NB4 (cell line): Measurements from ENCODE around the gene TMEM125.

ENCODE experiments used
- DNase-seq: peaks from one replicate; pipeline ENCODE4 v3.0.0; 2010; ENCODE audit warnings: low read depth
- H3K4me3 ChIP-seq: one replicate; pipeline ENCODE4 v1.5.1; 2011; ENCODE audit warnings: mild to moderate bottlenecking, low read depth, low read length, moderate library complexity
- CTCF ChIP-seq: IDR thresholded peaks from one replicate; pipeline ENCODE4 v1.5.1; 2012; ENCODE audit warnings: low read depth, low read length
- MYC ChIP-seq: IDR thresholded peaks from 2 replicates; pipeline ENCODE4 v1.6.1; 2011; ENCODE audit warnings: low read depth, low read length
- POLR2A ChIP-seq: IDR thresholded peaks from 2 replicates; pipeline ENCODE4 v1.6.1; 2011; ENCODE audit warnings: mild to moderate bottlenecking; ENCODE audit not compliant: insufficient read length; ENCODE audit errors: extremely low read depth
- TF ChIP-seq, protein P1 (sequence below): IDR thresholded peaks from 2 replicates; pipeline ENCODE4 v1.6.1; 2011; ENCODE audit warnings: low read depth, low read length

The TMEM125 gene

DNA sequence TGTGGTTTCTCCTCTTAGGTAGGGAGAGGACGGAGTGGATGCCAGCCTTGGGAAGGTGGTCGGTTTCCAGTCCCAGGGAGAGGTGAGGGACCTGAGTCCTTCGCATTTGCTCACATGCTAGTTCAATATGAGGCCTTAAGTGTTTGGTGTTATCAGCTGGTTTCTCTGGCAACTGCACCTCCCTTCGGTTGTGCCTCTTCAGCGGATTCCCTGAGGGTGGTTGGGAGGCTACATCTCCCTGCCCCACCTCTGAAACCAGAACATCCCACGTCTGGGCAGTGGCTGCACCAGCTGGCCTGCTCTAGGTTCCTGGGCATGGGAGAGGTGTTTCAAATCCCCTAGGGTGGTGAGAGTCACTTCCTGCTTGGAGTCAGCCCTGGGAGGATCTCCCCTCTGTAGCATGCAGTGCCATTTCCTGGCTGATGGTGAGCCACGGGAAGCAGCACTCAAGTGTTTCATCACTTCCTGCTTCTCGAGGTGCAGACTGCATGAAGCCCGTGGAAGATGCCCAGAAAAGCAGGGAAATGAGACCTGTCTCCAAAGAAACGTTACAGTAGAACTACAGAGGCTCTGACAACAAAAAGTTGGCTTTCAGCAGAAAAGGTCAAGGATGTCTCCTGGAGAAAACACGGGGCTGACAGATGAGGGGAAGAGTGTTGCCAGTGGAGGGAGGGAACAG, 4.5 kb downstream of the TMEM125 start:
- no peak overlapping the region for H3K4me3 ChIP-seq
- TF ChIP-seq, protein P1, sequence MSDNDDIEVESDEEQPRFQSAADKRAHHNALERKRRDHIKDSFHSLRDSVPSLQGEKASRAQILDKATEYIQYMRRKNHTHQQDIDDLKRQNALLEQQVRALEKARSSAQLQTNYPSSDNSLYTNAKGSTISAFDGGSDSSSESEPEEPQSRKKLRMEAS = peak; percentile 62
- TF ChIP-seq POLR2A = no peak
- no peak for TF ChIP-seq CTCF
- TF ChIP-seq MYC = peak; percentile 58; the same call in 1 of the 2 replicates
- peak; percentile 92 for DNase-seq

DNA sequence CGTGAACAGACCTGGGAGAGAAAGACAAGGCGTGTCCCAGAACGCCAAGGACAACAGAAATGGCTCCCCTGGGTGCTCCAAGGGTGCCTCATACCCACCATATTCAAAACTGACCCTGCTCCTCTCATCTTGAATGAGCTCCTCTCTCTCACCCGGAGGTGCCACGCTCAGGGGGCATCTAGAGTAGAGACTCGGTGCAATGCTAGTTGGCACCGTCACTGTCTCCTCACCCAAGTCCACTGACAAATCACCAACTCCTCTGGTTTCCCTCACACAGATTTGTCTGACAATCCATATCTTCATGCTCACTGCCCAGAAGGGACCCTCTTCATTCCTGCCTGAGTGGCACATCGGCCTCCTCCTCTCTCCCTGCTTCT, 5.0 kb downstream of the TMEM125 start:
- TF ChIP-seq CTCF (no peak), POLR2A (no peak), MYC (no peak)
- TF ChIP-seq, protein P1 = no peak
- no peak for DNase-seq
- no peak overlapping the region for H3K4me3 ChIP-seq

- DNase-seq = no peak
- TF ChIP-seq POLR2A (no peak), CTCF (no peak), MYC (no peak)
- TF ChIP-seq, protein P1 = no peak
- H3K4me3 ChIP-seq = no peak overlapping the region
Observed at GRCh38 chr1:43275826-43276620, 6.2 kb downstream of the TMEM125 start.

- DNase-seq = no peak
- H3K4me3 ChIP-seq = no peak overlapping the region
- TF ChIP-seq, protein P1 = no peak
- TF ChIP-seq MYC (no peak), POLR2A (no peak), CTCF (no peak)
Observed at GRCh38 chr1:43276673-43277072, 6.9 kb downstream of the TMEM125 start.

GRCh38 chr1:43277116-43277876, 7.5 kb downstream of the TMEM125 start:
- no peak for TF ChIP-seq POLR2A
- no peak for TF ChIP-seq MYC
- TF ChIP-seq, protein P1 = no peak
- no peak for TF ChIP-seq CTCF
- DNase-seq = no peak
- H3K4me3 ChIP-seq = no peak overlapping the region
